Femur (tissue), 1 donor: ENCODE measurements around the gene TGIF2LX.
"Not testable (repeated sequence)": the region's sequence is repeated elsewhere in the genome, so short reads cannot be mapped to it uniquely, and the experiment has no call there.

Source experiments
- DNase-seq: peaks from one replicate; pipeline ENCODE4 v3.0.0-alpha.2; 2017

The TGIF2LX gene

GRCh38 chrX:89921665-89922064, at the start of gene TGIF2LX:
TSS of gene TGIF2LX (plus strand) at chrX:89921908. CDS start at chrX:89922086, 178 bp downstream.
- not testable (repeated sequence) for DNase-seq

DNA sequence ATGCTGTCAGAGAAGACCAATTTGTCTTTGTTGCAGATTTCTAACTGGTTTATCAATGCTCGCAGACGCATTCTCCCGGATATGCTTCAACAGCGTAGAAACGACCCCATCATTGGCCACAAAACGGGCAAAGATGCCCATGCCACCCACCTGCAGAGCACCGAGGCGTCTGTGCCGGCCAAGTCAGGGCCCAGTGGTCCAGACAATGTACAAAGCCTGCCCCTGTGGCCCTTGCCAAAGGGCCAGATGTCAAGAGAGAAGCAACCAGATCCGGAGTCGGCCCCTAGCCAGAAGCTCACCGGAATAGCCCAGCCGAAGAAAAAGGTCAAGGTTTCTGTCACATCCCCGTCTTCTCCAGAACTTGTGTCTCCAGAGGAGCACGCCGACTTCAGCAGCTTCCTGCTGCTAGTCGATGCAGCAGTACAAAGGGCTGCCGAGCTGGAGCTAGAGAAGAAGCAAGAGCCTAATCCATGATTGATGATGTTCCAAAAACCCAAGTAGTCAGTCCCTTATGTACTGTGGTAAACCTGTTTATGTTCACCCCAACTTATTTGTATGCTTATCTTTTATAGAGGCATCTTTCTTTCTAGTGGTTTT, 728 bp downstream of the TGIF2LX start:
- not testable (repeated sequence) for DNase-seq

- not testable (repeated sequence) for DNase-seq
These were observed 21.4 kb downstream of the TGIF2LX start for GRCh38 chrX:89943077-89943476.

DNA sequence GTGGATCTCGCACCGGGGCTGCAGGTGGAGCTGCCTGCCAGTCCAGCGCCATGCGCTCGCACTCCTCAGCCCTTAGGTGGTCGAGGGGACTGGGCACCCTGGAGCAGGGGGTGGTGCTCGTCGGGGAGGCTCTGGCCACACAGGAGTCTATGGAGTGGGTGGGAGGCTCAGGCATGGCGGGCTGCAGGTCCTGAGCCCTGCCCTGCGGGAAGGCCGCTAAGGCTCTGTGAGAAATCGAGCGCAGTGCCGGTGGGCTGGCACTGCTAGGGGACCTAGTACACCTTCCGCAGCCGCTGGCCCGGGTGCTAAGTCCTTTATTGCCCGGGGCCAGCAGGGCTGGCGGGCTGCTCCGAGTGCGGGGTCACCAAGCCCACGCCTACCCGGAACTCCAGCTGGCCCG, 43.9 kb downstream of the TGIF2LX start:
- DNase-seq = not testable (repeated sequence)
